Neuronal stem cell (in vitro differentiated cells): ENCODE measurements around the gene TRIM74.
"Not testable (repeated sequence)": the region's sequence is repeated elsewhere in the genome, so short reads cannot be mapped to it uniquely, and the experiment has no call there.

Experiments used
- DNase-seq: peaks from one replicate; pipeline ENCODE4 v3.0.0-alpha.2; 2013; ENCODE audit warnings: low spot score
- H2AFZ ChIP-seq: one replicate; pipeline ENCODE4 v1.6.1; 2013; ENCODE audit warnings: mild to moderate bottlenecking, low read length, inconsistent platforms
- H2AK5ac ChIP-seq: 2 replicates; pipeline ENCODE4 v1.6.1; 2013; ENCODE audit warnings: low read depth, mild to moderate bottlenecking, inconsistent platforms, low read length, moderate library complexity, mixed read lengths
- H2BK120ac ChIP-seq: 2 replicates; pipeline ENCODE4 v1.6.1; 2013; ENCODE audit warnings: low read depth, mild to moderate bottlenecking, inconsistent platforms, low read length, moderate library complexity, mixed read lengths
- H2BK12ac ChIP-seq: one replicate; pipeline ENCODE4 v1.6.1; 2013; ENCODE audit warnings: low read length, inconsistent platforms
- H2BK15ac ChIP-seq: 2 replicates; pipeline ENCODE4 v1.6.1; 2013; ENCODE audit warnings: mild to moderate bottlenecking, low read length, inconsistent platforms, mixed read lengths
- H2BK5ac ChIP-seq: one replicate; pipeline ENCODE4 v1.6.1; 2013; ENCODE audit warnings: inconsistent platforms, mild to moderate bottlenecking, low read length, moderate library complexity
- H3K14ac ChIP-seq: one replicate; pipeline ENCODE4 v1.6.1; 2013; ENCODE audit warnings: low read length, inconsistent platforms
- H3K18ac ChIP-seq: 2 replicates; pipeline ENCODE4 v1.6.1; 2013; ENCODE audit warnings: low read length, inconsistent platforms
- H3K23ac ChIP-seq: 2 replicates; pipeline ENCODE4 v1.6.1; 2013; ENCODE audit warnings: low read depth, mild to moderate bottlenecking, mixed read lengths, low read length, inconsistent platforms; ENCODE audit not compliant: poor library complexity
- H3K27ac ChIP-seq: replicated peaks from 3 replicates; pipeline ENCODE4 v1.5.1; 2013; ENCODE audit warnings: low read length, inconsistent platforms
- H3K27me3 ChIP-seq, 3 experiments: 2 replicates each; pipeline ENCODE4 v1.6.1; 2013; ENCODE audit warnings: low read length in 3 of 3, mild to moderate bottlenecking in 2 of 3, inconsistent platforms in 1 of 3, low read depth in 1 of 3, mixed read lengths in 1 of 3, moderate library complexity in 1 of 3; ENCODE audit not compliant: control insufficient read depth in 3 of 3, insufficient read depth in 3 of 3
- H3K36me3 ChIP-seq, 2 donors: replicated peaks in 1 of 2; 2 replicates each; pipeline ENCODE4 v1.6.1; 2013; ENCODE audit warnings: low read length in 2 of 2; ENCODE audit not compliant: control insufficient read depth in 2 of 2, insufficient read depth in 2 of 2
- H3K4ac ChIP-seq: 2 replicates; pipeline ENCODE4 v1.6.1; 2013; ENCODE audit warnings: inconsistent platforms, mild to moderate bottlenecking, low read length, moderate library complexity
- H3K4me1 ChIP-seq, 2 donors: 1 replicate in 1 of 2; 2 replicates in 1 of 2; pipeline ENCODE4 v1.6.1; 2013; ENCODE audit warnings: low read length in 2 of 2, low read depth in 1 of 2; ENCODE audit not compliant: control insufficient read depth in 2 of 2, insufficient read depth in 1 of 2
- H3K4me2 ChIP-seq: one replicate; pipeline ENCODE4 v1.6.1; 2013; ENCODE audit warnings: mild to moderate bottlenecking, low read length, inconsistent platforms; ENCODE audit not compliant: insufficient read depth, poor library complexity, severe bottlenecking
- H3K4me3 ChIP-seq, 2 donors: 2 replicates each; pipeline ENCODE4 v1.5.1; 2013; ENCODE audit warnings: low read length in 2 of 2, mild to moderate bottlenecking in 2 of 2, inconsistent platforms in 1 of 2, moderate library complexity in 1 of 2
- H3K79me1 ChIP-seq: one replicate; pipeline ENCODE4 v1.6.1; 2013; ENCODE audit warnings: low read depth, mild to moderate bottlenecking, inconsistent platforms, low read length, moderate library complexity
- H3K9ac ChIP-seq: one replicate; pipeline ENCODE4 v1.6.1; 2013; ENCODE audit warnings: mild to moderate bottlenecking, low read depth, low read length, inconsistent platforms; ENCODE audit not compliant: poor library complexity
- H3K9me3 ChIP-seq, 2 donors: replicated peaks in 1 of 2; 2 replicates each; pipeline versions ENCODE3 to v1.6.1; 2013; ENCODE audit warnings: low read length in 2 of 2, mild to moderate bottlenecking in 2 of 2, inconsistent platforms in 1 of 2, low read depth in 1 of 2, mixed read lengths in 1 of 2, moderate library complexity in 1 of 2; ENCODE audit not compliant: control insufficient read depth in 2 of 2, insufficient read depth in 1 of 2
- H4K8ac ChIP-seq: one replicate; pipeline ENCODE4 v1.6.1; 2013; ENCODE audit warnings: low read depth, mild to moderate bottlenecking, inconsistent platforms, low read length, moderate library complexity
- H4K91ac ChIP-seq: one replicate; pipeline ENCODE4 v1.6.1; 2013; ENCODE audit warnings: low read length, low read depth, mild to moderate bottlenecking, inconsistent platforms; ENCODE audit not compliant: poor library complexity
- WGBS, 2 donors: extraction: QIAGEN DNeasy Blood & Tissue Kit; methylation state at CpG; one replicate each; pipeline ENCODE4 v1.1.7; 2013; ENCODE audit warnings: missing lambda C conversion rate in 2 of 2, mixed read lengths in 1 of 2; ENCODE audit not compliant: insufficient read length in 2 of 2, insufficient replicate concordance in 1 of 2; ENCODE audit errors: extremely low coverage in 2 of 2; 5-methylcytosine and 5-hydroxymethylcytosine counted together

Gene TRIM74

GRCh38 chr7:72997887-72998468, 28.7 kb upstream of the TRIM74 start:
- not testable (repeated sequence) for H3K27ac ChIP-seq, H4K8ac ChIP-seq, H3K9ac ChIP-seq, H3K4me1 ChIP-seq, H2BK5ac ChIP-seq, H2AFZ ChIP-seq, H4K91ac ChIP-seq, H3K14ac ChIP-seq, H3K27me3 ChIP-seq, H2BK15ac ChIP-seq, DNase-seq, H3K4me3 ChIP-seq, H2AK5ac ChIP-seq, H3K9me3 ChIP-seq, H3K79me1 ChIP-seq, H3K4me2 ChIP-seq, H2BK120ac ChIP-seq, H3K23ac ChIP-seq, H3K36me3 ChIP-seq, H3K18ac ChIP-seq, H3K4ac ChIP-seq, H2BK12ac ChIP-seq
- no CpG with 5 or more reads among the region's 11 CpGs for WGBS, 2 donors

- H2BK15ac ChIP-seq, H3K27ac ChIP-seq, H3K27me3 ChIP-seq, H3K9ac ChIP-seq, H3K23ac ChIP-seq, H3K9me3 ChIP-seq, H2BK120ac ChIP-seq, H3K4ac ChIP-seq, DNase-seq, H3K4me2 ChIP-seq, H3K79me1 ChIP-seq, H3K14ac ChIP-seq, H3K4me3 ChIP-seq, H2AFZ ChIP-seq, H3K36me3 ChIP-seq, H4K91ac ChIP-seq, H2BK12ac ChIP-seq, H2BK5ac ChIP-seq, H4K8ac ChIP-seq, H3K18ac ChIP-seq, H3K4me1 ChIP-seq, H2AK5ac ChIP-seq: not testable (repeated sequence)
- WGBS, 2 donors, result no CpG with 5 or more reads among the region's 8 CpGs
These were observed 28.2 kb upstream of the TRIM74 start for GRCh38 chr7:72997447-72997846.

GRCh38 chr7:72995484-72995883, 26.2 kb upstream of the TRIM74 start:
- not testable (repeated sequence) for H3K4ac ChIP-seq, H3K14ac ChIP-seq, DNase-seq, H3K27ac ChIP-seq, H3K4me2 ChIP-seq, H3K4me3 ChIP-seq, H2BK5ac ChIP-seq, H2AK5ac ChIP-seq, H2BK15ac ChIP-seq, H3K9me3 ChIP-seq, H3K27me3 ChIP-seq, H3K36me3 ChIP-seq, H3K79me1 ChIP-seq, H4K91ac ChIP-seq, H2BK12ac ChIP-seq, H2BK120ac ChIP-seq, H2AFZ ChIP-seq, H3K18ac ChIP-seq, H3K23ac ChIP-seq, H3K9ac ChIP-seq, H4K8ac ChIP-seq, H3K4me1 ChIP-seq
- WGBS, 2 donors, result no CpG with 5 or more reads among the region's 8 CpGs

GRCh38 chr7:72990146-72990913, 21.1 kb upstream of the TRIM74 start:
- not testable (repeated sequence) for H3K4me1 ChIP-seq, H3K23ac ChIP-seq, H2BK5ac ChIP-seq, H3K79me1 ChIP-seq, DNase-seq, H3K4ac ChIP-seq, H3K9me3 ChIP-seq, H3K27ac ChIP-seq, H4K91ac ChIP-seq, H4K8ac ChIP-seq, H3K14ac ChIP-seq, H3K4me2 ChIP-seq, H3K36me3 ChIP-seq, H2BK120ac ChIP-seq, H2AK5ac ChIP-seq, H2BK12ac ChIP-seq, H3K27me3 ChIP-seq, H3K9ac ChIP-seq, H2AFZ ChIP-seq, H3K18ac ChIP-seq, H2BK15ac ChIP-seq, H3K4me3 ChIP-seq
- WGBS, 2 donors, result no CpG with 5 or more reads among the region's 14 CpGs
